ENCODE measurements around the gene EYA4.

GRCh38 chr6:133504761-133505160, 263.6 kb downstream of the EYA4 start:
- no peak for TF ChIP-seq PBX3 (CRISPR knock-in tag; IDR thresholded peaks at IDR 0.05)
- TF ChIP-seq, protein P1, sequence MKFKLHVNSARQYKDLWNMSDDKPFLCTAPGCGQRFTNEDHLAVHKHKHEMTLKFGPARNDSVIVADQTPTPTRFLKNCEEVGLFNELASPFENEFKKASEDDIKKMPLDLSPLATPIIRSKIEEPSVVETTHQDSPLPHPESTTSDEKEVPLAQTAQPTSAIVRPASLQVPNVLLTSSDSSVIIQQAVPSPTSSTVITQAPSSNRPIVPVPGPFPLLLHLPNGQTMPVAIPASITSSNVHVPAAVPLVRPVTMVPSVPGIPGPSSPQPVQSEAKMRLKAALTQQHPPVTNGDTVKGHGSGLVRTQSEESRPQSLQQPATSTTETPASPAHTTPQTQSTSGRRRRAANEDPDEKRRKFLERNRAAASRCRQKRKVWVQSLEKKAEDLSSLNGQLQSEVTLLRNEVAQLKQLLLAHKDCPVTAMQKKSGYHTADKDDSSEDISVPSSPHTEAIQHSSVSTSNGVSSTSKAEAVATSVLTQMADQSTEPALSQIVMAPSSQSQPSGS (tag by site-specific recombination; IDR thresholded peaks at IDR 0.05; ENCODE audit: low read depth) = no peak
- TF ChIP-seq CTCF (tag by site-specific recombination; IDR thresholded peaks at IDR 0.05) = no peak
- TF ChIP-seq ZBTB8A (tag by site-specific recombination; IDR thresholded peaks at IDR 0.05) = no peak
- TF ChIP-seq ZNF112 (tag by site-specific recombination; IDR thresholded peaks at IDR 0.05) = no peak
- TF ChIP-seq ZBTB26 (tag by site-specific recombination; optimal IDR thresholded peaks at IDR 0.05) = no peak
- TF ChIP-seq OSR2 (tag by site-specific recombination; IDR thresholded peaks at IDR 0.05) = no peak
- TF ChIP-seq REST (tag by site-specific recombination; IDR thresholded peaks at IDR 0.05) = no peak
- TF ChIP-seq ZNF362 (tag by site-specific recombination; IDR thresholded peaks at IDR 0.05) = no peak
- TF ChIP-seq, protein P2, sequence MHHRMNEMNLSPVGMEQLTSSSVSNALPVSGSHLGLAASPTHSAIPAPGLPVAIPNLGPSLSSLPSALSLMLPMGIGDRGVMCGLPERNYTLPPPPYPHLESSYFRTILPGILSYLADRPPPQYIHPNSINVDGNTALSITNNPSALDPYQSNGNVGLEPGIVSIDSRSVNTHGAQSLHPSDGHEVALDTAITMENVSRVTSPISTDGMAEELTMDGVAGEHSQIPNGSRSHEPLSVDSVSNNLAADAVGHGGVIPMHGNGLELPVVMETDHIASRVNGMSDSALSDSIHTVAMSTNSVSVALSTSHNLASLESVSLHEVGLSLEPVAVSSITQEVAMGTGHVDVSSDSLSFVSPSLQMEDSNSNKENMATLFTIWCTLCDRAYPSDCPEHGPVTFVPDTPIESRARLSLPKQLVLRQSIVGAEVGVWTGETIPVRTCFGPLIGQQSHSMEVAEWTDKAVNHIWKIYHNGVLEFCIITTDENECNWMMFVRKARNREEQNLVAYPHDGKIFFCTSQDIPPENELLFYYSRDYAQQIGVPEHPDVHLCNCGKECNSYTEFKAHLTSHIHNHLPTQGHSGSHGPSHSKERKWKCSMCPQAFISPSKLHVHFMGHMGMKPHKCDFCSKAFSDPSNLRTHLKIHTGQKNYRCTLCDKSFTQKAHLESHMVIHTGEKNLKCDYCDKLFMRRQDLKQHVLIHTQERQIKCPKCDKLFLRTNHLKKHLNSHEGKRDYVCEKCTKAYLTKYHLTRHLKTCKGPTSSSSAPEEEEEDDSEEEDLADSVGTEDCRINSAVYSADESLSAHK (tag by site-specific recombination; IDR thresholded peaks at IDR 0.05) = no peak
- TF ChIP-seq, protein P3, sequence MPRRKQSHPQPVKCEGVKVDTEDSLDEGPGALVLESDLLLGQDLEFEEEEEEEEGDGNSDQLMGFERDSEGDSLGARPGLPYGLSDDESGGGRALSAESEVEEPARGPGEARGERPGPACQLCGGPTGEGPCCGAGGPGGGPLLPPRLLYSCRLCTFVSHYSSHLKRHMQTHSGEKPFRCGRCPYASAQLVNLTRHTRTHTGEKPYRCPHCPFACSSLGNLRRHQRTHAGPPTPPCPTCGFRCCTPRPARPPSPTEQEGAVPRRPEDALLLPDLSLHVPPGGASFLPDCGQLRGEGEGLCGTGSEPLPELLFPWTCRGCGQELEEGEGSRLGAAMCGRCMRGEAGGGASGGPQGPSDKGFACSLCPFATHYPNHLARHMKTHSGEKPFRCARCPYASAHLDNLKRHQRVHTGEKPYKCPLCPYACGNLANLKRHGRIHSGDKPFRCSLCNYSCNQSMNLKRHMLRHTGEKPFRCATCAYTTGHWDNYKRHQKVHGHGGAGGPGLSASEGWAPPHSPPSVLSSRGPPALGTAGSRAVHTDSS (tag by site-specific recombination; IDR thresholded peaks at IDR 0.05) = no peak
- no peak for TF ChIP-seq ZNF239 (tag by site-specific recombination; IDR thresholded peaks at IDR 0.05)
